Measurements from ENCODE around the gene TDRD3.

Gene TDRD3

DNA sequence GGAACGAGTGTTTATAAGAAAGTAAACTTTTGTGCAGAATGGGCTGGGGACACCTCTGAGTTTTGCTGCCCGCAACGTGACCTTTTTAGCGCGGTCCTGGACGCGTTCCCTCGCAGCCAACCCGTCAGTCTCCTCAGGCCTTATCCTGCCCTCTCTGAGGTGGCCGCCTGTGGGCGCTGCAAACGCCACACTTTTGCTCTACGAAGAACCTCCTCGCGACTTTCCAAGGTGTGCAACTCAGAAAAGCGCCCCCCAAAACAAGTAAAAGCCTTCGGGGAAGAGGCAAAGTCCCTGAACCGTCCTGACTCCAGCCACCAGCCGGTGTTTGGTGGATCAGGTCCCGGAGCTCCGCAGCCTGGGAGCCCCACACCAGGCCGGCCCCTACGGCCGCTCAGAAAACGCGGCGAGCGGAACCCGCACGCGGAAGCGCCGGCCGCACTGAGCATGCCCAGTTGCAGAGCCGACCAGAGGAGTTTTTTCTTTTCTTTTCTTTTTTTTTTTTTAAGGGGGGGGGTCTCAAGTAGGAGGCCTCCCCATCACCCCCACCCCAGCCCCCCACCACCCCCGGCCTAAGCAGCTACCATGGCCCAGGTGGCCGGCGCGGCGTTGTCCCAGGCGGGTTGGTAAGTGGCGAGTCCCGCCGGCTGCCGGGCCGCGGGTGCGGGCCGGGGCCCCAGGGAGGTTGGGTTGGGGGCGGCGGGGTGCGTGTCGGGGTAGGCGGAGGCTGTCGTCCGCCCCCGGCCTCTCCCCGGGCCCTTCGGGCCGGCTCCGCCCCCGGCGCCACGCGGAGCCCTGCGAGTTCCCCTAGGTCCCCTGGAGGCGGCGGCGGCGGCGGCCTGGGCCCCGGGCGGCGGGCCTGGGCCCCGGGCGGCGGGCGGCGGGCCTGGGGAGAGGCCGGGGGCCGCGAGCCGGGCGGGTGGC, at the start of gene TDRD3:
Gene TDRD3 (plus strand): TSS at position 438 of the 921 bp plus-strand sequence. CDS start 145 bp downstream, at position 583.
- TF ChIP-seq, protein P1, sequence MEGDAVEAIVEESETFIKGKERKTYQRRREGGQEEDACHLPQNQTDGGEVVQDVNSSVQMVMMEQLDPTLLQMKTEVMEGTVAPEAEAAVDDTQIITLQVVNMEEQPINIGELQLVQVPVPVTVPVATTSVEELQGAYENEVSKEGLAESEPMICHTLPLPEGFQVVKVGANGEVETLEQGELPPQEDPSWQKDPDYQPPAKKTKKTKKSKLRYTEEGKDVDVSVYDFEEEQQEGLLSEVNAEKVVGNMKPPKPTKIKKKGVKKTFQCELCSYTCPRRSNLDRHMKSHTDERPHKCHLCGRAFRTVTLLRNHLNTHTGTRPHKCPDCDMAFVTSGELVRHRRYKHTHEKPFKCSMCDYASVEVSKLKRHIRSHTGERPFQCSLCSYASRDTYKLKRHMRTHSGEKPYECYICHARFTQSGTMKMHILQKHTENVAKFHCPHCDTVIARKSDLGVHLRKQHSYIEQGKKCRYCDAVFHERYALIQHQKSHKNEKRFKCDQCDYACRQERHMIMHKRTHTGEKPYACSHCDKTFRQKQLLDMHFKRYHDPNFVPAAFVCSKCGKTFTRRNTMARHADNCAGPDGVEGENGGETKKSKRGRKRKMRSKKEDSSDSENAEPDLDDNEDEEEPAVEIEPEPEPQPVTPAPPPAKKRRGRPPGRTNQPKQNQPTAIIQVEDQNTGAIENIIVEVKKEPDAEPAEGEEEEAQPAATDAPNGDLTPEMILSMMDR (IDR thresholded peaks at IDR 0.05; ENCODE audit: low read length, missing control alignments), result peak; percentile 77
- peak within 1 kb of the TSS; percentile 92 for H3K4me3 ChIP-seq (replicated peaks; ENCODE audit: low read depth, low read length)
- DNase-seq (ENCODE audit: low read depth), result peak; percentile 87

DNA sequence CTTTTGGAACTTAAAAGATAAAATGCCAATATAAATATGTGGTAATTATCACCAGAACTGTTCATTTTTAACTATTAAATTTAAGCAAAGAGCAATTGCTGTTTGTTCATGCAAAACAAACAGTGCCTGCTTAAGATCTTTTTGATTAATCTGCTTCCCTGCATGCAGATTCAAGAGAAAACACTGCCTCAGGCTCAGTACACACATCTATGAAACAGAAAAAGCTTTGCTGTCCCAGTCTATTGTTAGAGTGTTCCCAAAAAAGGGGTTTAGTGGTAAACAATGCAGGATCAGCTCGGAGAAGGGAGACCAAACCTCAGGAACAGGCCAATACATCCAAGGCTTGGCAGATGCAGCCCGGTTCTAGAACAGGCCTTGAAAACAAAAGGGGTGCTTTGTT, 49.3 kb upstream of the TDRD3 start:
- no peak overlapping the region for H3K4me3 ChIP-seq (replicated peaks; ENCODE audit: low read depth, low read length)
- DNase-seq (ENCODE audit: low read depth), result no peak
- TF ChIP-seq, protein P1 (IDR thresholded peaks at IDR 0.05; ENCODE audit: low read length, missing control alignments), result no peak

DNA sequence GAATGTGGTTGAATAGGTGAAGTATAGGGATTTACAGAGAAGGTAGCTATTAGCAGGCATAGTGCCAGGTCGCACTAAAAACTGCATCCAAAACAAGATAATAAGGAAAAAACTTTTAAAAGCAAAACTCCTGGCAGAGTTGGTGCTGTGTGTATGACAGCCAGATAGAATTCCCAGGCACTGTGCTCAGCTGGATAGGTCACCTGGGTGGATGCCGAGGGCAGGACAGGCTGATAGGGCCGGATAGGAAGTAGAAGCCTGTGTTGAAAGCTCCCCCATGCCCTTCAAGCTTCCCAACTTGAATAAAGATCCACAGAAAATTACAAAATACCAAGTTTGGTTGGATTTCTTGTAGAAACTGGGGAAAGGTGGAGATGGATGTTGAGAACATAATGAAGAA, 48.9 kb upstream of the TDRD3 start:
- H3K4me3 ChIP-seq (replicated peaks; ENCODE audit: low read depth, low read length), result no peak overlapping the region
- TF ChIP-seq, protein P1 (IDR thresholded peaks at IDR 0.05; ENCODE audit: low read length, missing control alignments), result no peak
- DNase-seq (ENCODE audit: low read depth), result no peak

DNA sequence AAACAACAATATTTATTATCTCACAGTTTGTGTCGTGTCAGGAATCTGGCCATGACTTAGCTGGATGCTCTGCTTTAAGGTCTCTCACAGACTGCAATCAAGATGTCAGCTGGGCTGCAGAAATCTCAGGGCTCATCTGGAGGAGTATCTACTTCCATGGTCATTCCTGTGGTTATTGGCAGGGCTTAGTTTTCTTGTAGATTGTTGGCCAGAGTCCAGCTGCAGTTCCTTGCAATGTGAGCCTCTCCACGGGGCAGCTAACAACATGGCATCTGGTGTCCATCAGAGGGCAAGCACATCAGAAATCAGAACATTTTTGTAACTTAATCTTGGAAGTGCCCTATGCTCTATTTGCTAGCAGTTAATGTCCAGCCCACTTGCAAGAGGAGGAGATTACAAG, 45.7 kb upstream of the TDRD3 start:
- TF ChIP-seq, protein P1 (IDR thresholded peaks at IDR 0.05; ENCODE audit: low read length, missing control alignments), result no peak
- peak; percentile 80 for DNase-seq (ENCODE audit: low read depth)

DNA sequence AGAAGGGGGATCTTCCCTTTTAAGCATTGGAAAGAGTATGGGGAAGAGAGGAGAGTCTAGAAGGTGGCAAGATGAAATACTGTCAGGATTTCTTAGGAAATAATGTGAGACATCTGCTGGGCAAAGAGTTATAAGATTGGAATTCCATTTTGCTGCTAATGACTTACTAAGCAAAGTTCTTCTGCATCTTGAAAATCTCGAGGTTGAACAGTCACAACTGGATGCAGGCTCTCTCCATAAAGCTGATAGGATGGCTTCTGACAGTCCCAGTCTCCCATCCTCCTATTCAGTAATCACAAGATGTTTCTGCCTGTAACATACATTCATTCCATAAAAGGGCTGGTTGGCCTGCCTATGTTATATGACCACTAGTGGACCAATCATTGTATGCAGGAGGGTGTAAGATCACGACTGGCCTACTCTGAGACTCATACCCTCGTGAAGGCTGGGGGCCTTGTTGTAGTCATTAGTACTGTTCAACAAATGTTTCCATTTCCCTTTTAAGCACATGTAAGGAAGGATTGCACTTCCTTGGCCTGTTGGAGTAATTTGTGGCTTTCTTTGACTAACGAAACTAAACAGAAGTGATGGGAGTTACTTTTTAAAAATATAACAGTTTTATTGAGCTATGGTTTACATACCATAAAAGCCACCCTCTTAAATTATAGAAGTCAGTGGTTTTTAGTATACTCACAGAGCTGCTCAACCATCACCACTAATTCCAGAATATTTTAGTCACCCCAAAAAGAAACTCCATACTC, 45.0 kb upstream of the TDRD3 start:
- TF ChIP-seq, protein P1 (IDR thresholded peaks at IDR 0.05; ENCODE audit: low read length, missing control alignments), result no peak
- no peak for DNase-seq (ENCODE audit: low read depth)
- H3K4me3 ChIP-seq (replicated peaks; ENCODE audit: low read depth, low read length), result no peak overlapping the region

More for the DNA sequence above, 45.7 kb upstream of the TDRD3 start:
- H3K4me3 ChIP-seq (replicated peaks; ENCODE audit: low read depth, low read length), result no peak overlapping the region

DNA sequence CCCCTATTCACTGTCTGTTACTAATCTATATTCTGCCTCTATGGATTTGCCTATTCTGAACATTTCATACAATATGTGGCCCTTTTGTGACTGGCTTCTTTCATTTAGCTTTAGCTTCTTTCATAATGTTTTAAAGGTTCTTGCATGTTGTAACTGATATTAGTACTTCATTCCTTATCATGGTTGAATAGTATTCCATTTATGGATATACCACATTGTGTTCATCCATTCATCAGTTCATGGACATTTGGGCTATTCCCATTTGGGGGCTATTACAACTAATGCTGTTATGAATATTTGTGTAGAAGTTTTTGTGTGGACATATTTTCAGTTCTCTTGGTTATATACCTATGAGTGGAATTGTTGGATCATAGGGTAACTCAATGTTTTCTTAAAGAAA, 44.4 kb upstream of the TDRD3 start:
- H3K4me3 ChIP-seq (replicated peaks; ENCODE audit: low read depth, low read length), result no peak overlapping the region
- DNase-seq (ENCODE audit: low read depth), result no peak
- TF ChIP-seq, protein P1 (IDR thresholded peaks at IDR 0.05; ENCODE audit: low read length, missing control alignments), result no peak

Measured in fibroblast of pulmonary artery (primary cell).